NB4 (cell line): ENCODE data around the gene SERPINB7.
A peak's percentile ranks its signal among the peaks of the same experiment; 100 is the strongest.

ENCODE experiments used
- DNase-seq: peaks from one replicate; pipeline ENCODE4 v3.0.0; 2010; ENCODE audit warnings: low read depth
- H3K4me3 ChIP-seq: one replicate; pipeline ENCODE4 v1.5.1; 2011; ENCODE audit warnings: mild to moderate bottlenecking, low read depth, low read length, moderate library complexity
- CTCF ChIP-seq: IDR thresholded peaks from one replicate; pipeline ENCODE4 v1.5.1; 2012; ENCODE audit warnings: low read depth, low read length
- MAX ChIP-seq: IDR thresholded peaks from 2 replicates; pipeline ENCODE4 v1.6.1; 2011; ENCODE audit warnings: low read depth, low read length
- MYC ChIP-seq: IDR thresholded peaks from 2 replicates; pipeline ENCODE4 v1.6.1; 2011; ENCODE audit warnings: low read depth, low read length
- POLR2A ChIP-seq: IDR thresholded peaks from 2 replicates; pipeline ENCODE4 v1.6.1; 2011; ENCODE audit warnings: mild to moderate bottlenecking; ENCODE audit not compliant: insufficient read length; ENCODE audit errors: extremely low read depth

Gene SERPINB7

GRCh38 chr18:63850020-63850419 is 74.8 kb downstream of the SERPINB7 start:
- no peak overlapping the region for H3K4me3 ChIP-seq
- TF ChIP-seq POLR2A (no peak), CTCF (peak; percentile 62)
- DNase-seq, result peak; percentile 77

- TF ChIP-seq MYC (no peak), MAX (no peak), CTCF (no peak), POLR2A (no peak)
- DNase-seq, result no peak
- H3K4me3 ChIP-seq, result no peak overlapping the region
Observed at GRCh38 chr18:63850636-63851035, 75.4 kb downstream of the SERPINB7 start.
